Iris pigment epithelial cell (primary cell): ENCODE measurements around the gene PEF1.

Source experiments
- DNase-seq: peaks from one replicate; pipeline ENCODE4 v3.0.0-alpha.2; 2011; ENCODE audit warnings: low read depth

PEF1 gene

GRCh38 chr1:31671147-31671546 lies 26.5 kb upstream of the PEF1 start:
- DNase-seq = no peak

GRCh38 chr1:31670593-31670964 lies 25.9 kb upstream of the PEF1 start:
- no peak for DNase-seq

- peak; percentile 68 for DNase-seq
Observed at GRCh38 chr1:31669786-31670592, 25.3 kb upstream of the PEF1 start.

GRCh38 chr1:31669433-31669785 lies 24.7 kb upstream of the PEF1 start:
- DNase-seq = no peak

GRCh38 chr1:31668303-31668883 lies 23.7 kb upstream of the PEF1 start:
- DNase-seq = no peak

GRCh38 chr1:31667065-31667785 lies 22.5 kb upstream of the PEF1 start:
- no peak for DNase-seq

GRCh38 chr1:31666263-31666963 lies 21.7 kb upstream of the PEF1 start:
- peak; percentile 30 for DNase-seq

- no peak for DNase-seq
Observed at GRCh38 chr1:31665234-31665878, 20.7 kb upstream of the PEF1 start.

GRCh38 chr1:31664528-31664927 lies 19.9 kb upstream of the PEF1 start:
- no peak for DNase-seq

- no peak for DNase-seq
Observed at GRCh38 chr1:31663622-31664452, 19.2 kb upstream of the PEF1 start.

- DNase-seq = no peak
Observed at GRCh38 chr1:31662463-31662862, 17.8 kb upstream of the PEF1 start.

- peak; percentile 11 for DNase-seq
Observed at GRCh38 chr1:31661856-31662255, 17.2 kb upstream of the PEF1 start.

GRCh38 chr1:31660871-31661455 lies 16.3 kb upstream of the PEF1 start:
- DNase-seq = no peak

GRCh38 chr1:31659889-31660288 lies 15.2 kb upstream of the PEF1 start:
- DNase-seq = no peak

GRCh38 chr1:31658721-31659120 lies 14.0 kb upstream of the PEF1 start:
- DNase-seq = peak; percentile 25

- no peak for DNase-seq
Observed at GRCh38 chr1:31657972-31658510, 13.4 kb upstream of the PEF1 start.

GRCh38 chr1:31657020-31657804 lies 12.5 kb upstream of the PEF1 start:
- no peak for DNase-seq

GRCh38 chr1:31655756-31656155 lies 11.1 kb upstream of the PEF1 start:
- DNase-seq = no peak

GRCh38 chr1:31655104-31655503 lies 10.4 kb upstream of the PEF1 start:
- no peak for DNase-seq

GRCh38 chr1:31654474-31654776 lies 9.7 kb upstream of the PEF1 start:
- DNase-seq = no peak
